ENCODE measurements around the gene TLCD1. TPM values are rescaled to one million over a fixed set of nuclear protein-coding genes. Genes with fewer than 3 reads are reported as not detected.

Gene TLCD1
- total RNA-seq, 1 experiment from 2014 or later, result 50.7 TPM

DNA sequence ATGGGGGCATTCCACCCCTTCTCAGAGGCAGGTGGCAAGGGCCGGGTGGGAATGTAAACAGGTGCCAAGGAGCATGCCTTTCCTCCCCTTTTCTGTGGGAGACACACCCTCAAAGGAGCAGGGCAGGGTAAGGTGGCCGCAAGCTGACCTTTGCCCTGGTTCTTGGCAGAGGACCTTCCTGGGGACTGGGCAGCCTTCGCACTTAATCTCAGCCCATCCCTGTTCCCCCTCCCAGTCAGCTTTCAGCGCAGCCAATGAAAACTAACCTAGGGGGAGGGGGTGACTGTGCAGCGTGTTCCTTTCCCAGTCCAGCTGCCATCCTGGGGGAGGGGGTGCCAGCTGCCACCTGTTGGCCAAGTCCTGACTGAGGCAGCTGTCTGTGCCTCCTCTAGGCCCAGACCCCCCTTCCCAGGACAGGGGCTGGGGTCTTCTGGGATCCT, 20.6 kb upstream of the TLCD1 start:
- no peak overlapping the region for H2BK5ac ChIP-seq (ENCODE audit: insufficient read length, low read length)
- Mint-ChIP-seq H3K27ac (peak overlapping the region; percentile 67 to 90 (median 79); a peak in 4 of 7 replicates), H3K4me1 (peaks cover 17 to 34% of the 10 kb centered on the region in 2 experiments), H3K27me3 (ENCODE audit: low read depth) (no peaks in the 10 kb centered on the region; the same call in none of the 2 replicates), H3K9me3 (no peaks in the 10 kb centered on the region), H3K36me3 (ENCODE audit: insufficient read depth in 1 of 3, low read depth in 3 of 3) (peaks cover 42 to 67% (median 43%) of the 10 kb centered on the region in 3 experiments; a peak in 6 of 7 replicates), H3K4me3 (peak overlapping the region; percentile 87 to 93)
- peak; percentile 78 for DNase-seq
- H3K9ac ChIP-seq (ENCODE audit: extremely low read depth, insufficient read length, low read length), result no peak overlapping the region
- H3K56ac ChIP-seq (ENCODE audit: insufficient read length, low read depth, low read length), result no peak overlapping the region
- H3K27ac ChIP-seq (ENCODE audit: insufficient read length, low read depth, low read length), result no peak overlapping the region
- H2BK15ac ChIP-seq (ENCODE audit: low read depth, low read length), result no peak overlapping the region
- H4K8ac ChIP-seq (replicated peaks; ENCODE audit: insufficient read length, low read depth, low read length), result no peak overlapping the region
- no peaks in the 10 kb centered on the region for H3K79me1 ChIP-seq (ENCODE audit: insufficient read depth, low read depth, low read length, poor library complexity, severe bottlenecking)
- H4K5ac ChIP-seq (ENCODE audit: insufficient read length, low read depth, low read length), result no peak overlapping the region
- no peaks in the 10 kb centered on the region for H3K27me3 ChIP-seq (ENCODE audit: insufficient read depth, low read length)
- no peak overlapping the region for H2BK20ac ChIP-seq (ENCODE audit: low read depth, low read length, poor library complexity, severe bottlenecking)
- no peak overlapping the region for H3K14ac ChIP-seq (ENCODE audit: insufficient read depth, low read length)
- no peak overlapping the region for H3T11ph ChIP-seq (ENCODE audit: low read length)
- no peak overlapping the region for H2BK120ac ChIP-seq (ENCODE audit: low read depth, low read length, poor library complexity, severe bottlenecking)
- no peak overlapping the region for H2AFZ ChIP-seq (ENCODE audit: low read length)
- peaks cover 16% of the 10 kb centered on the region; the same call in 1 of the 2 replicates for H3K79me2 ChIP-seq (ENCODE audit: insufficient read depth, low read length)
- H2AK5ac ChIP-seq (ENCODE audit: insufficient read length, low read length), result no peak overlapping the region
- no peak overlapping the region for H3K18ac ChIP-seq (ENCODE audit: insufficient read length, low read depth, low read length)
- no peak overlapping the region for H2BK12ac ChIP-seq (ENCODE audit: insufficient read length, low read depth, low read length)
- H3K23me2 ChIP-seq (ENCODE audit: insufficient read length, low read depth, low read length, poor library complexity, severe bottlenecking), result peaks cover 15% of the 10 kb centered on the region
- no peak overlapping the region for H4K91ac ChIP-seq (ENCODE audit: insufficient read length, low read depth, low read length)
- no peak overlapping the region for H3K23ac ChIP-seq (ENCODE audit: insufficient read length, low read depth, low read length)
- TF ChIP-seq, protein P1, sequence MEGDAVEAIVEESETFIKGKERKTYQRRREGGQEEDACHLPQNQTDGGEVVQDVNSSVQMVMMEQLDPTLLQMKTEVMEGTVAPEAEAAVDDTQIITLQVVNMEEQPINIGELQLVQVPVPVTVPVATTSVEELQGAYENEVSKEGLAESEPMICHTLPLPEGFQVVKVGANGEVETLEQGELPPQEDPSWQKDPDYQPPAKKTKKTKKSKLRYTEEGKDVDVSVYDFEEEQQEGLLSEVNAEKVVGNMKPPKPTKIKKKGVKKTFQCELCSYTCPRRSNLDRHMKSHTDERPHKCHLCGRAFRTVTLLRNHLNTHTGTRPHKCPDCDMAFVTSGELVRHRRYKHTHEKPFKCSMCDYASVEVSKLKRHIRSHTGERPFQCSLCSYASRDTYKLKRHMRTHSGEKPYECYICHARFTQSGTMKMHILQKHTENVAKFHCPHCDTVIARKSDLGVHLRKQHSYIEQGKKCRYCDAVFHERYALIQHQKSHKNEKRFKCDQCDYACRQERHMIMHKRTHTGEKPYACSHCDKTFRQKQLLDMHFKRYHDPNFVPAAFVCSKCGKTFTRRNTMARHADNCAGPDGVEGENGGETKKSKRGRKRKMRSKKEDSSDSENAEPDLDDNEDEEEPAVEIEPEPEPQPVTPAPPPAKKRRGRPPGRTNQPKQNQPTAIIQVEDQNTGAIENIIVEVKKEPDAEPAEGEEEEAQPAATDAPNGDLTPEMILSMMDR (conservative IDR thresholded peaks at IDR 0.05), result no peak
- H3K4me2 ChIP-seq (ENCODE audit: insufficient read depth, insufficient read length, low read length), result peak overlapping the region; percentile 84
- H3K9me3 ChIP-seq (ENCODE audit: control insufficient read depth, low read depth, low read length), result no peaks in the 10 kb centered on the region
- WGBS (ENCODE audit: extremely low coverage, insufficient read length, low lambda C conversion rate), result no CpG with 5 or more reads among the region's 5 CpGs
- H3K4ac ChIP-seq (ENCODE audit: low read depth, low read length), result no peak overlapping the region
- H4K20me1 ChIP-seq (ENCODE audit: control insufficient read depth, insufficient read depth, insufficient read length), result no peaks in the 10 kb centered on the region
- peaks cover 5% of the 10 kb centered on the region; the same call in 1 of the 2 replicates for H3K4me1 ChIP-seq (ENCODE audit: insufficient read depth, low read length)

All from H9 (cell line).